GM19468 (cell line): Measurements from ENCODE around the gene NOP56.

Experiments used
- ATAC-seq: cut with Tn5 transposase; IDR thresholded peaks from one replicate; pipeline ENCODE4 v1.9.1; 2021; ENCODE audit warnings: mild to moderate bottlenecking, moderate library complexity, moderate number of reproducible peaks; ENCODE audit not compliant: unreplicated experiment; ENCODE audit errors: extremely low read depth

Gene NOP56, protein sequence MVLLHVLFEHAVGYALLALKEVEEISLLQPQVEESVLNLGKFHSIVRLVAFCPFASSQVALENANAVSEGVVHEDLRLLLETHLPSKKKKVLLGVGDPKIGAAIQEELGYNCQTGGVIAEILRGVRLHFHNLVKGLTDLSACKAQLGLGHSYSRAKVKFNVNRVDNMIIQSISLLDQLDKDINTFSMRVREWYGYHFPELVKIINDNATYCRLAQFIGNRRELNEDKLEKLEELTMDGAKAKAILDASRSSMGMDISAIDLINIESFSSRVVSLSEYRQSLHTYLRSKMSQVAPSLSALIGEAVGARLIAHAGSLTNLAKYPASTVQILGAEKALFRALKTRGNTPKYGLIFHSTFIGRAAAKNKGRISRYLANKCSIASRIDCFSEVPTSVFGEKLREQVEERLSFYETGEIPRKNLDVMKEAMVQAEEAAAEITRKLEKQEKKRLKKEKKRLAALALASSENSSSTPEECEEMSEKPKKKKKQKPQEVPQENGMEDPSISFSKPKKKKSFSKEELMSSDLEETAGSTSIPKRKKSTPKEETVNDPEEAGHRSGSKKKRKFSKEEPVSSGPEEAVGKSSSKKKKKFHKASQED

DNA sequence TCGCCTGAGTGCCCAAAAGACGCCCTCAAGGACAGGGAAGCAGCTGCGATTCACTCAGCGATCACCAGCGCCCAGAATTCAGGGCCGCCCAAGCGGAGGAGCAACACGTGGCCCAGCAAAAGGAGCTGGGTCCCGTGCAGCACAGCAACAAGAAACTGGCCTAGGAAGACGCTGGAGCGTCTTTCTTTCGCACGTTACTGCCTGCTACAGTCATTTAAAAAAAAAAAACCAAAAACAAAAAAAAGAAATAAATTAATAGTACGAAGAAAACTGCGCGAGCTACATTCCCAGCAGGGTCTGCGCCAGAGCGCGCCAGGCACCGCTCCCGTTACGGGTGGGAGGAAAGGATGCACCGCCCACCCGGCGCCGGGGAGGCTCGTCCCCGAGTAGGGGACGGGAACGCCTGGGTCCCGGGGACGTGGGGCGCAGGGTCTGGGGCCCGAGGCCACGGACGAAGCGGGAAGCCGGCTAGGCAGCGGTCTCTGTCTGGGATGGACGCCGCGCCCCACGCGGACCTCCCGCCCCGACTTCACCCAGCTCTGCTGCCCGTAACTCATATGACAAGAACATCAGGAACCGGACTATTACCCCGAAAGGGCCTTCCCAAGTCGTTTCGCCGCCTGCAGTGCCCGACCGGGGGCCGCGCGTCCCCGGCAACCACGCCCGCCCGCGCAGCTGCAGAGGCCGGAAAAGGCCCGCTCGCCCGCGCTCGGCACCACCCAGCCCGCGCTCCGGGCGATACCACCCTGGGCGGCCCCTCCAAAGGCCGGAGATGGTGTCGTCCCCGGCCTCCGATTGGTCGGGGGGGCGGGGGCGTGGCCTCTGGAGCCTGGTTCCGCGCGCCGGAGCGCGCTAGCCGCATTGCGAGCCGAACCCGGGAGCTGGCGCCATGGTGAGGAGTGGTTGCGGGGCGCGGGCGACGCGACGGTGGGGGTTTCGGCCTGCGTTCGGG lies at the start of gene NOP56:
NOP56 (plus strand) TSS at position 861 of the 952 bp plus-strand sequence; CDS start at position 890, 29 bp downstream.
- peak; percentile 64 for ATAC-seq

DNA sequence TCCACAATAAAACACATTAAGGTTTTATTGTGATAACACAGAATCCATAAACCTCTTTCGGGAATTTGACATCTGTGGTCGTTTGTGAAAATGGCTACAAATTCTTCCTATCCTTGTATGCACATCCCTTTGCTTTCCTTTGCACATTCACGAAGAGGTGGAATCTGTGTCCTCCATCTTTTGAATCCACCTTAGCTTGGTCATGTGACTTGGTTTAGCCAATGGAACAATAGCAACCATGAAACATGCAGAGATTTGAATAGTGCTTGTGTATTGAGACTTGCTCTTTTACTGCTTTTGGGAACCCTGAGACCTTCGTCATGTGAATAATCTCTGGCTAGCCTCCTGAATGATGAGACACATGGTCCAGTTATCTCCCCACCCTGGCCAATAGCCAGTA lies 49.7 kb upstream of the NOP56 start:
- no peak for ATAC-seq

DNA sequence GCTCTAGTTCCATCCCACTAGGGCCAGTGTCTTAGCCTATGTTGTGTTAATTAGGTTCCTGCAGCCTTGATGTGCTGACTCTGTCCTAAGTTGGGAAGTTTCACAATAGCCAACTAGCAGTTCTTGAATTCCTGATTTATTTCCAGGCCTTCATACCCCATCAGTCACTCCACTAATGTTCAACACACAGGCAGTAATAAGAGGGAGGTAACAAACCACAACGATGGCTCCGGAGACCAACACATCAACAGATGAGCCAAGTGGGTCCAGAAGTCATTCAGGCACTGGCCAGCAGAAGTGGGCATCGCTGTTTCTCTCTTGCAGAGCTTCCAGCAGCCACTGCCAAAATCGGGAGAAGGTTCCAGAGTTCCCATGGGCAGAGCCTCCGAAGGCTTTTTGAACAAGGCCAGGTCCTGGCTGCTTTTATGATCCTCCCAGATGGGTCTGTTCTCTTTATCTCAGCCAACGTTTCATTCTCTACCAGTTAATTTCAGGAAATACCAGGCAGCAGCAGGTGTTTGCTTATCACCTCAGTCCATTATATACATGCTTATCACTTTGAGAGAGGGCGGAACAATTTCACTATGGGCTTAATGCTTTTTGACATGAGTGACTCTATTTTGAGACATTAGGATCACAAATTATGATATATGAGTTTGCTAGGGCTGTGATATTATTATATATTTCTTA lies 48.5 kb upstream of the NOP56 start:
- no peak for ATAC-seq

DNA sequence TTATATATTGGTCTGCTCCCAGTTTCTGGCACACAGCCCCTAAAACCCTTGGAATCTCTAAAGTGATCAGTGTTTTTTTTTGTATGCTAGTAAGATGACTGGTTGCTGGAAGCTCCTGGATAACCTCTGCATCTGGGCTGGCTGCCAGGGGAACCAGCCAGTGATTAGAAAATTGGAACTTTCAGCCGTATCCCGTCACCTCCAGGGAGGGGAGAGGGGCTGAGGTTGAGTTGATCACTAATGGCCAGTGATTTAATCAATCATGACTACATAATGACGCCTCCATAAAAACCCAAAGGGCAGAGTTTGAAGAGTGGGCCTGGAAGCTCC lies 48.0 kb upstream of the NOP56 start:
- ATAC-seq, result no peak

DNA sequence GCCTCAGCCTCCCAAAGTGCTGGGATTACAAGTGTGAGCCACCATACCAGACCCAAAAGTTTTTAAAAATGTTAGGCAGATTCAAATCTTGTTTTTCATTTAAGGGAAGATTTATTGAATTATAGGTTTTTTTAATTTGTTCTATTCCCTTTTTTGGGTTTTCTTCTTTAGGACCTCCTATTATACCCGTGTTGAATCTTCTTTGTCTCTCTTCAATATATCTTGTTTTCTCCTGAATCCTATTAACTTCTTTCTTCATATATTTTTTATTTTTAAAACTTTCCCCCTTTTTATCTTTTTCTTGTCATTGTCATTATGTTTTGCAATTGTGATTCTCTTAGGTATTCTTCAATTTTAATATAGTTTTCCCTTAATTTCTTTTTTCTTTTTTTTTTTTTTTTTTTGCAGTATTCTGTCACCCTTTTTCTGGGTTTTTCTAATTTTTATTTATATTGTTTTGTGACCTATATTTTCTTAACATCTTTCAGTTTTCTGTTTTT lies 45.9 kb upstream of the NOP56 start:
- ATAC-seq, result no peak

DNA sequence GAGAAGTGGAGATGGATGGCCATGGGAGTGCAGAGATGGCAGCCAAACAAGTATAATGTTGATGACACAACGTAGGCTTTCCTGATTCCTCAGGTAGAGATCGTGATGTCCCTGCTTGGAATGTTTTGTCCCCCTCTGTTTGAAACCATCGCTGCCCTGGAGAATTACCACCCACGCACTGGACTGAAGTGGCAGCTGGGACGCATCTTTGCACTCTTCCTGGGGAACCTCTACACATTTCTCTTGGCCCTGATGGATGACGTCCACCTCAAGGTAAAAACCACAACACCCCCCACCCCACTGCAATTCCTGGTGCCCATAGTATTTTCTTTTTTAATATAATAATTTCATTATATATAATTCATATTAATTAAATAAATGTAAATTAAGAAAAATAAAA lies 42.1 kb upstream of the NOP56 start:
- ATAC-seq, result no peak

DNA sequence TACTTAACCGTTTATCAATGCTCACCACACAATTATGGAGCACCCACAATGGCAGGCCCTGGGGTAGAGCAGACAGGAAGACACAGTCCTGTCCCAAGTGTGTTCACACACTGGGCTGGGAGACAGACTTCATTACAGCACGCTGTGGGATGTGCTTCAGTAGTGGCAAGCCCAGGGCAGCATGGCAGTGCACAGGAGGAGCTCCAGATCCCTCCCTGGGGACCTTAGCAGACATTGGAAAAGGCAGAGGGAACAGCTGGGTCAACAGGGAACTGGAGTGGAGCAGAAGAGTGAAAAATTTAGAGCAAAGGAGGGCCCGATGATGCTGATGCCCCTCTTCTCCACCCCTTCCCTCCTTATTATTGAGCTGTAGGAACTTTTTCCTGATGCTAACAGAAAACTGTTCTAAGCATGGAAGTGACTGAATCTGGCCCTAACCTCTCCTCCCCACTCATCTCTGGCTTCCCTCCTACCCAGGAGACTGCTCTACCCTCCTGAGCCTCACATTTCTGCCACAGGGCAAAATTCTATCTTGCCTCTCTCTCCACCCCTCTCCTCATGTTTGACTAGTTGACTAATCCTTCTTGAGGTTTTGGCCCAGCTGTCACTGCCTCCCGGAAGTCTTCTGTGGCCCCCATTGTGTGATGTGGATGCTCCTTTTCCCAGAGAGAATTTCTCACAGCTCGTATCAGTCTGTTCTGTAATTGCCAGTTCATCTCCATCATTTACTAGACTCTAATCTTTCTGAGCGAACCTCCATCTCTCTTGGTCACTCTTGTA lies 41.3 kb upstream of the NOP56 start:
- no peak for ATAC-seq

DNA sequence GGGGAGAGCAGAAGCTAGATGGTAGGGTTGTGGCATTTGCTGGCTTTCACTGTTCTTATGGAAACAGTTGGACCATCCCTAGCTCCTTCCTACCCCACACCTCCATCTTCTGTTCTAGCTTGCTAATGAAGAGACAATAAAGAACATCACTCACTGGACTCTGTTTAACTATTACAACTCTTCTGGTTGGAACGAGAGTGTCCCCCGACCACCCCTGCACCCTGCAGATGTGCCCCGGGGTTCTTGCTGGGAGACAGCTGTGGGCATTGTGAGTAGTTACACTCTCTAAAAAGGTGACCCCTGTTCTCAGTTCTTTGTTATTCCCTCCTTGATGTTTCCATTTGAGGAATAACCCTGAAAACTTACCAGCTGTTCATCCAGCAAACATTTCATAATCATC lies 40.4 kb upstream of the NOP56 start:
- ATAC-seq, result no peak

DNA sequence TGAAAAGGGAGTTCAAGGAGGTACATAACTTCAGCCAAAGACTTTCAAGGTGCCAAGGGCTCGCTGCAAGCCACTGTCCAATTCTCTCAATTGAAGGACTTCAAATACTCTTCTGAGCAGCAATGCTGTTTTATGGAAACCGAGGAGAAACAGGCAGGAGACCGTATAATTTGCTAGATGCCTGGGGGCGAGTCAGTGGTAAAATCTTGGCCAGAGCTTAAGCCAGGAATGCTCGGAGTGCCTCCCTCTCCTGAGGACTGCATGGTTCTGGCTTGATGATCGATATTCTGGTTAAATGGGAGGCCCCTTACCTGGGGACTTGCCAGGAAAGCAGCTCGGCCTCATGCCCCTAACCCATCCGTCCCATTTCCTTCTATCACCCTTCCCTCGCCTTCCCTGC lies 35.8 kb upstream of the NOP56 start:
- no peak for ATAC-seq

DNA sequence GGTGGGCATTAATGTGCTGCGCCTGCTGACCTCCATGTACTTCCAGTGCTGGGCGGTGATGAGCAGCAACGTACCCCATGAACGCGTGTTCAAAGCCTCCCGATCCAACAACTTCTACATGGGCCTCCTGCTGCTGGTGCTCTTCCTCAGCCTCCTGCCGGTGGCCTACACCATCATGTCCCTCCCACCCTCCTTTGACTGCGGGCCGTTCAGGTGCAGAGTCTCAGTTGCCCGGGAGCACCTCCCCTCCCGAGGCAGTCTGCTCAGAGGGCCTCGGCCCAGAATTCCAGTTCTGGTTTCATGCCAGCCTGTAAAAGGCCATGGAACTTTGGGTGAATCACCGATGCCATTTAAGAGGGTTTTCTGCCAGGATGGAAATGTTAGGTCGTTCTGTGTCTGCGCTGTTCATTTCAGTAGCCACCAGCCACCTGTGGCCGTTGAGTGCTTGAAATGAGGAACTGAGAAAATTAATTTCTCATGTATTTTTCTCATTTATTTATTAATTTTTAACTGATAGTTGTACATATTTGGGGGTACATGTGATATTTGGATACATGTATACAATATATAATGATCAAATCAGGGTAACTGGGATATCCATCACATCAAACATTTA lies 35.2 kb upstream of the NOP56 start:
- no peak for ATAC-seq

DNA sequence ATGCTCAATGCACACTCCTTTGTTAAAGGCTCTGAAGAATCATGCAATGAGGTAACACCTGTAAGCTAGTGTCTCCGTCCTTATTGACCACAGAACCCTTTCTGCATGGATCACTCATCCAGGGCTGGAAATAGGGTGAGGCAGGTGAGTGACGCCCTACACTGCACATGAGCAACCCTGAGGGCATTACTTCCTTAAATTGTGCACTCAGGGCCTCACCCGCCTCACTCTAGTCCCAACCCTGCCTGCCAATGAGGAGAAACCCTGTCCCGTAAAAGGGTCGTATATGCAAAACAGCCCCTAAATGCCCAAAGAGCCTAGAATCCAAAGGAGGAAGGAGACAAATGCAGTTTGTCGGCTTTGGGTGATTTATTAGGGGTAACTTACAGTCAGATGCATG lies 33.6 kb upstream of the NOP56 start:
- ATAC-seq, result no peak

DNA sequence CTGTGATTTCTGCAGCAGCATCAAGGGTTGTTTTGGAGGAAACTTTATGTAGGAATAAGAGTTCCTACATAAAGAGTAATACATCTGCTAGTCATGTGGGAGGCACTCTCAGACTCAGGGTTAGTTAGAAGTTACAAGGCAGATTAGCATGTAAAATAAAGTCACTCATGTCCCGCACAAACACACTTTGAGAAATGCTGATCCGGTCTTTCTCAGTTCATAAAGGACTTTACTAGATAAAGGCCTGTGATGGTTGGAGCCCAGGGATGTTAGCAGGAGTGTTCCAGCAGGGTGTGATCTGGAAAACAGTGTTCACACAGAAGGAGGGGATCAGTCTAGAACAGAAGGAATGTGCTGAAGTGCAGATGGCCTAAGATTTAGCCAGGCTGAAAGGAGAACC lies 33.1 kb upstream of the NOP56 start:
- no peak for ATAC-seq

DNA sequence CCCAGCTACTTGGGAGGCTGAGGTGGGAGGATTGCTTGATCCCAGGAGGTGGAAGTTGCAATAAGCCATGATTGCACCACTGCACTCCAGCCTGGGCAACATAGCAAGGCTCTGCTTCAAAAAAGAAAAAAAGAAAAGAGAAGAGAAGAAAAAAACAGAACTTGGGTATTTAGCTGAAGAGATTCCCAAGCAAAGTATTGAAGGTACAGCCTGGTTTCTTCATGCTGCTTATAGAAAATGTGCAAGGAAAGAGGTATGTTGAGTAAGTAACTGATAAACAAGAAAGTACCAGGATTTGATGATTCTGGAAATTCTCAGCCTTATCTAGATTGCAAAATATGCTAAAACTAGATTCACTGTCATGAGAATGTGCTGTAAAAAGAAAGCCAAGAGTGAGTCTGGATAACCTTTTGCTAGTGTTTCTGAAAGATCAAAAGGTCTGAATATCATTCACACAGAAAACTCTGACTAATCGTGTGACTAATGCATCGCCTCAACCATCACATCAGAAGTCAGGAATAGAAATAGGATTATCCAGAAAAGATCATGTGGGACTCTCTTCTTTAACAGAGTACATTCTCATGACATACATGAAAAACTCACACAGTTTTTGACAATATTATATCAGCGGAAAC lies 32.4 kb upstream of the NOP56 start:
- no peak for ATAC-seq

DNA sequence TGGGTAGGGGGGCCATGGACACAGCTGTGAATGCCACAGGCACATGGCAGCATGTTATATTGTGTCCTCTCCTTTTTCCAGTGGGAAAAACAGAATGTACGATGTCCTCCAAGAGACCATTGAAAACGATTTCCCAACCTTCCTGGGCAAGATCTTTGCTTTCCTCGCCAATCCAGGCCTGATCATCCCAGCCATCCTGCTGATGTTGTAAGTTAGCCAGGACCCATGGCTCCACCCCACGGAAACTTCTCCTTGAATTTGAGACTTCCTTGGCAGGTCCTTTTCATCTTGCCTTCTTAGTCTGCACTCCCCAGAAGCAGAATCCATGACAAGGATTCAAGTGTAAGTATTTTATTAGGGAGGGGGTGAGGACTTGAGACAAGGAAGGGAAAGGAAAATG lies 28.2 kb upstream of the NOP56 start:
- no peak for ATAC-seq

DNA sequence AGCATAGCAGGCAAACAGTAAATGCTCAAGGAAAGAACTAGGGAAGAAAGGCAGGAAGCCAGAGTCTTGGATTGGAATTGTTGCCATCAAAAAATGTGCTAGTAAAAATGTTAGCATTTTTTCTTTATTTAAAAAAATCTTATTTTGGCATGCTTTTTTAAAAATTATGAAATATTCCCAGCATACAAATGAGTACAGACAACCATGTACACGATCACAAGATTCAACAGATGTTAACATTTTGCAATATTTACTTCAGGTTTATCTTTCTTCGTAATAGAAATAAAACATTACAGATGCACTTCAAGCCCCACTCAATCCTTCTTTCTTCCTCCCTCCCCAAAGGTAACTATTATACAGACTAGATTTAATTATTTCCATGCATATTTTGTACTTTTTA lies 27.4 kb upstream of the NOP56 start:
- ATAC-seq, result no peak

DNA sequence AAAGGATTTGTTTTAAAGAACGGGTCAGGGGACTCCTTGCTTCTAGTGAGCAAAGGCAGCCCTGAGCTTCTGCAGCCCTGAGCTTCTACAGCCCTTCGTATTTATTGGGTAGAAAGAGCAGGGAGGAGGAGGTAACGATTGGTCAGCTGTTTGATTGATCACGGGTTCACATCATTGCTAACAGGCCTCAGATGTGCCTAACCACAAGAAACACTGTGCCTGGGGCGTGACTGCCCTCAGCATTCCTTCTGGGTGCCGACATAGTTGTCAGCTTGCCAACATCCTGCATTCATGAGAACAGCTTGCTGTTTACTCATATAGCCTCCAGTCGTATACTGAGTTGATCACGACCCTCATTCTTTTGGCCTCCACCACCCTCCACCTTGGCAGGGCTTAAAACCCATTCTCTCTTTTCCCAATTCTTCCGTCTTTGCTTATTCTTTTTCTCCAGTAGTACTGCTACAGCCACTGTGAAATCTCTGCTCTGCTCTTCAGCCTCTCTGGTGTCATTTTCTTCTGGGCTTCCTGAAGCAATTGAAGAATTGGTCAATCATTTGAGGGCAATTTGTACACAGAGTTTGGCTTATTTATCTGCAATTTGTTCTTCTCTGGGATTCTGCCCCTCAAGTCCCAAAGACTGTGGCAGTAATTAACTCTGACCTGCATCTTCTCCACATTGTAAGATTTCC lies 25.4 kb upstream of the NOP56 start:
- no peak for ATAC-seq

DNA sequence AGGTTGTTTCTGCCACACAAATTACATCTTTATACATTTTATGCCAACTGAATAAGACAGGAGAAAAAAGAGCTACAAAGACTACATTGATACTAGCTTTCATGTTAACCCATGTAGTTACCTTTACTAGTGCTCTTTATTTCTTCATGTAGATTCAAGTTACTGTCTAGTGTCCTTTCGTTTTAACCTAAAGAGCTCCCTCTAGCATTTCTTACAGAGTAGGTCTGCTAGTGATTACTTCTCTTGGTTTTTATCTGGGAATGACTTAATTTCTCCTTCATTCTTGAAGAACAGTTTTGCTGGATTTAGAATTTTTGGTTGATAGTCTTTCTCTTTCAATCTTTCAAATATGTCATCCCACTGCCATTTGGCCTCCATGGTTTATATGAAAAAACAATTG lies 21.2 kb upstream of the NOP56 start:
- ATAC-seq, result no peak

DNA sequence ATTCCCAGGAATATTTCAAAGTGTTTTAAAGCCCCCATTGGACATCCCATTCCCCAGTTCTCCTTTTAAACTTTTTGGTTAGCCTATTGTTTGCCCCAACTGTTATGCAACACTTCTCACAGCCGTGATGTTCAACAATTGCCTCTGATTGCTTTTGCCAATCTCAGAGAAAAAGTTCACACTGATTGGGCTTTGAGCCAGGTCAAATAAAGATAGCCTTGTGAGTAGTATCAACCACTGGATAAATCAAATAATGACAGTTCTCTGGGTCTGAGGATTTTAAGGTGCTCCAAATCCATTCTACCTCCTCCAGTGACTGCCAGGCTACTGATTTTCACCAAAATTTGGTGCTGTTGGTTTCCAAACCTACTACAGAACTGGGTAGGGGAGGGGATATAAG lies 19.1 kb upstream of the NOP56 start:
- no peak for ATAC-seq
